ENCODE results near the gene BRINP3. TPM values are rescaled to one million over a fixed set of nuclear protein-coding genes. Genes with fewer than 3 reads are reported as not detected.

The BRINP3 gene
- total RNA-seq, 1 donor from 2014 or later: 1.5 TPM

DNA sequence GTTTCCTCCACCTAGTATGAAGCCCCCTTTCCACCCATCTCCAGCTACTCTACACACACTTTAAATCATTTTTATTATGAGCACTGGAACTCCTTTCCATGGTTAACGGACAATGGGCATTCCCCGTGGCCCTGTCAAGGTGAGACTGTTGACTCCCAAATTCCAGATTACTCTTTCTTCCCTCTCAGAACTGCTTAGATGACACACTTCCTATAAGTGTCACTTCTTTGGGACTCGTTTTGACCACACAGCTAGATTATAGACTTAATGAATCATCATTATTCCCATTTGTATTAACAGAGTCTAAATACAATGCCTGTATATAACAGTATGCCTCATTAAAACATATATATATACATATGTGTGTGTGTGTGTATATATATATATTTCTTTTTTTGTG, 215.1 kb downstream of the BRINP3 start:
- DNase-seq (ENCODE audit: low spot score in 2 of 2): no peak
- H3K4me1 ChIP-seq: no peaks in the 10 kb centered on the region
- intact Hi-C loops (cut with DNase I): no loop called here
- no peak overlapping the region for H3K4me3 ChIP-seq
- no peaks in the 10 kb centered on the region for H3K27me3 ChIP-seq
- TF ChIP-seq, protein P1, sequence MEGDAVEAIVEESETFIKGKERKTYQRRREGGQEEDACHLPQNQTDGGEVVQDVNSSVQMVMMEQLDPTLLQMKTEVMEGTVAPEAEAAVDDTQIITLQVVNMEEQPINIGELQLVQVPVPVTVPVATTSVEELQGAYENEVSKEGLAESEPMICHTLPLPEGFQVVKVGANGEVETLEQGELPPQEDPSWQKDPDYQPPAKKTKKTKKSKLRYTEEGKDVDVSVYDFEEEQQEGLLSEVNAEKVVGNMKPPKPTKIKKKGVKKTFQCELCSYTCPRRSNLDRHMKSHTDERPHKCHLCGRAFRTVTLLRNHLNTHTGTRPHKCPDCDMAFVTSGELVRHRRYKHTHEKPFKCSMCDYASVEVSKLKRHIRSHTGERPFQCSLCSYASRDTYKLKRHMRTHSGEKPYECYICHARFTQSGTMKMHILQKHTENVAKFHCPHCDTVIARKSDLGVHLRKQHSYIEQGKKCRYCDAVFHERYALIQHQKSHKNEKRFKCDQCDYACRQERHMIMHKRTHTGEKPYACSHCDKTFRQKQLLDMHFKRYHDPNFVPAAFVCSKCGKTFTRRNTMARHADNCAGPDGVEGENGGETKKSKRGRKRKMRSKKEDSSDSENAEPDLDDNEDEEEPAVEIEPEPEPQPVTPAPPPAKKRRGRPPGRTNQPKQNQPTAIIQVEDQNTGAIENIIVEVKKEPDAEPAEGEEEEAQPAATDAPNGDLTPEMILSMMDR (IDR thresholded peaks at IDR 0.05): no peak
- no peak overlapping the region for H3K27ac ChIP-seq
- H3K9me3 ChIP-seq: no peaks in the 10 kb centered on the region
- H3K36me3 ChIP-seq: no peaks in the 10 kb centered on the region

DNA sequence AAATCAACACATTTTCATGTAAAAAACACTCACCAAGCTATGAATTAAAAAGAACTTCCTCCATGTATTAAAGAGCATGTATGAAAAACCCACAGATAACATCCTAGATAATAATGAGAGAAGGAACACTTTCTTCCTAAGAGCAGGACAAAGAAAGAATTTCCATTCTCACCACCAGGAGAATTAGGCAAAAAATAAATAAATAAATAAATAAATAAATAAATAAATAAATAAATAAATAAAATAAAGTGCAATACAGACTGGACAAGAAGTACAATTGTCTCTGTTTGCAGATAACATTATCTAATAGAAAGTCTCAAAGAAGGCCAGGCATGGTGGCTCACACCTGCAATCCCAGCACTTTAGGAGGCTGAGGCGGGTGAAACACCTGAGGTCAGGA, 218.2 kb downstream of the BRINP3 start:
- intact Hi-C loops (cut with DNase I): no loop called here
- no peak overlapping the region for H3K4me3 ChIP-seq
- no peaks in the 10 kb centered on the region for H3K27me3 ChIP-seq
- H3K9me3 ChIP-seq: no peaks in the 10 kb centered on the region
- no peak for DNase-seq (ENCODE audit: low spot score in 2 of 2)
- H3K27ac ChIP-seq: no peak overlapping the region
- H3K36me3 ChIP-seq: no peaks in the 10 kb centered on the region
- no peaks in the 10 kb centered on the region for H3K4me1 ChIP-seq
- TF ChIP-seq, protein P1 (IDR thresholded peaks at IDR 0.05): no peak

DNA sequence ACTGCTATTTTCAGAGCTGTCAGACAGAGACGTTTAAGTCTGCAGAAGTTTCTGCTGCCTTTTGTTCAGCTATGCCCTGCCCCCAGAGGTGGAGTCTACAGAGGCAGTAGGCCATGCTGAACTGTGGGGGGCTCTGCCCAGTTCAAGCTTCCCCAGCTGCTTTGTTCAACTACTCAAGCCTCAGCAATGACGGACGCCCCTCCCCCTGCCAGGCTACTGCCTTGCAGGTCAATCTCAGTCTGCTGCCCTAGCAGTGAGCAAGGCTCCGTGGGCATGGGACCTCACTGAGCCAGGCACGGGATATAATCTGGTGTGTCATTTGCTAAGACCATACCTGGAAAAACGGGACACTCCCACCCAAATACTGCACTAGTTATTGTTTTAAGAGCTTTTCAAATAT, 219.7 kb downstream of the BRINP3 start:
- Histone ChIP-seq H3K27me3 (no peaks in the 10 kb centered on the region), H3K4me3 (no peak overlapping the region), H3K27ac (no peak overlapping the region), H3K36me3 (no peaks in the 10 kb centered on the region), H3K9me3 (no peaks in the 10 kb centered on the region), H3K4me1 (no peaks in the 10 kb centered on the region)
- DNase-seq (ENCODE audit: low spot score in 2 of 2): no peak
- intact Hi-C loops (cut with DNase I): no loop called here
- TF ChIP-seq, protein P1 (IDR thresholded peaks at IDR 0.05): no peak

DNA sequence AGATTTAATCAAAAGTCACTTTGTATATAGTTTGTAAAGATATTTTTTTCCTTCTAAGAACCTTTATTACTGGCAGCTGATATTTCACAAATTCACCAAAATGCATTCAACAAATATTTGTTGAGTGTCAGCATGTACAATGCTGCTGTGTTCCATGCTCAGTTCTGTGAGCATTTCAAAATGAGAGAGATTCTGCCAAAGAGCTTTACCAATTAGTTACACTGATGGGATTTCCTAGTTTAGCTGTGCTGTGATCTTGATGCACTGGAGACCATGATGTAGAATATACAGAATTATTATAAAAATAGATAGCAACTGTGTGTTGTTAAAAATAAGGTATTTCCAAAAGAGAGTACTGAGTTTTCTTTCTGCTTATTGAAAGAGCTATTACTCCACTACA, 225.6 kb downstream of the BRINP3 start:
- intact Hi-C loops (cut with DNase I): no loop called here
- H3K36me3 ChIP-seq: no peaks in the 10 kb centered on the region

DNA sequence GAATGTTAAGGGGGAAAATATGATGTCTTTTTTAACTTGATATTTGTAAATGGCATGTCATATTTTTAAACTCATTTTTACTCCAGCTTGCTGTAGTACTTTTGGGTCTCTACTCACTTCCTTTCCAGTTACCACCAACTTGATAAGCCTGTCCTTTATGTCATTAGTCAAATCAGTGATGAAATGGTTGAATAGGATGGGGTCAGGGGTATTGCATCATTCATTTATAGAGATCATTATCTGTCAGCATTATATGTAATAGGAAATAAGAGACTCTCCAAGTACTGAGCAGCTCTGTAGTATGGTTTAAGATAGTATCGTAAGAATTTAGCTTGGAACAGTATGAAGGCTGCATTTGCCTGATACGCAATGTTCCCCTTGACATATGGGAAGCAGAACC, 227.3 kb downstream of the BRINP3 start:
- DNase-seq (ENCODE audit: low spot score in 2 of 2): no peak
- H3K36me3 ChIP-seq: no peaks in the 10 kb centered on the region
- TF ChIP-seq, protein P1 (IDR thresholded peaks at IDR 0.05): no peak
- no peak overlapping the region for H3K4me3 ChIP-seq
- no peaks in the 10 kb centered on the region for H3K4me1 ChIP-seq
- intact Hi-C loops (cut with DNase I): no loop called here
- no peaks in the 10 kb centered on the region for H3K9me3 ChIP-seq
- no peaks in the 10 kb centered on the region for H3K27me3 ChIP-seq
- H3K27ac ChIP-seq: no peak overlapping the region

More for the DNA sequence above, 225.6 kb downstream of the BRINP3 start:
- Histone ChIP-seq H3K4me3 (no peak overlapping the region), H3K4me1 (no peaks in the 10 kb centered on the region), H3K27ac (no peak overlapping the region), H3K9me3 (no peaks in the 10 kb centered on the region), H3K27me3 (no peaks in the 10 kb centered on the region)
- no peak for DNase-seq (ENCODE audit: low spot score in 2 of 2)
- TF ChIP-seq, protein P1 (IDR thresholded peaks at IDR 0.05): no peak

DNA sequence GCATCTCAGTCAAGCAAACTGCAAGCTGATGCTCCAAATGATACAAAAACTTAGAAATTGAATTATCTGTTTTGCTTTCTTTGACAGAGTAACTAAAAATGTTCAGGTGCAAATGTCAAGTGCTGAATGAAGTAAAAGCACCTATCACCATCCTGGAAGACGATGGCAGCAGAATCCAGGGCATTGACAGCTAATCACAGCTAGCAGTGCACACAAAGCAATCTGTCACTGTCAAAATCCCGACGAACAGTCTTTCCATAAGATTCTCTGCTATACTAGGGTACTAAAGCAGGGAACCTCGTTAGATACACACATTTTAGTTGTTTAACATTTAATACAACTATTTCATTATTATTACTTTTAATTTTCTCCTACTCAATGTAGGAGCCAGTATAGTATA, 233.3 kb downstream of the BRINP3 start:
- Histone ChIP-seq H3K4me1 (no peaks in the 10 kb centered on the region), H3K4me3 (no peak overlapping the region), H3K27ac (no peak overlapping the region), H3K36me3 (no peaks in the 10 kb centered on the region), H3K27me3 (no peaks in the 10 kb centered on the region), H3K9me3 (no peaks in the 10 kb centered on the region)
- intact Hi-C loops (cut with DNase I): no loop called here
- TF ChIP-seq, protein P1 (IDR thresholded peaks at IDR 0.05): no peak
- DNase-seq (ENCODE audit: low spot score in 2 of 2): no peak
